Fibroblast of villous mesenchyme (primary cell): ENCODE measurements around the gene BACE1-AS. TPM values are rescaled to one million over a fixed set of nuclear protein-coding genes. Genes with fewer than 3 reads are reported as not detected.
A peak's percentile ranks its signal among the peaks of the same experiment; 100 is the strongest.

Experiments
- DNase-seq: peaks from one replicate; pipeline ENCODE4 v3.0.0-alpha.2; 2010; ENCODE audit warnings: low read depth
- H3K4me3 ChIP-seq: 2 replicates; pipeline ENCODE4 v1.5.1; 2011; ENCODE audit warnings: low read depth, mild to moderate bottlenecking, low read length
- CTCF ChIP-seq: IDR thresholded peaks from 2 replicates; pipeline ENCODE4 v1.5.1; 2012; ENCODE audit warnings: low read depth, mild to moderate bottlenecking, low read length; ENCODE audit not compliant: insufficient read depth
- total RNA-seq: library from RNA; depleted of rRNA; stranded (reverse); fragments of >200 nt; gene quantifications from 2 replicates; pipeline ENCODE4 v1.2.3, GENCODE V29; 2012

The BACE1-AS gene
- total RNA-seq, 1 donor: 3.5 TPM

- DNase-seq: peak; percentile 61
- H3K4me3 ChIP-seq: no peak overlapping the region
- no peak for TF ChIP-seq CTCF
Measured at GRCh38 chr11:117300283-117300663, 9.1 kb downstream of the BACE1-AS start.

GRCh38 chr11:117300773-117301172, 9.6 kb downstream of the BACE1-AS start:
- peak; percentile 45 for DNase-seq
- H3K4me3 ChIP-seq: no peak overlapping the region
- no peak for TF ChIP-seq CTCF

- TF ChIP-seq CTCF: no peak
- DNase-seq: no peak
- no peak overlapping the region for H3K4me3 ChIP-seq
Measured at GRCh38 chr11:117302228-117302627, 11.1 kb downstream of the BACE1-AS start.

- H3K4me3 ChIP-seq: no peak overlapping the region
- TF ChIP-seq CTCF: no peak
- DNase-seq: no peak
Measured at GRCh38 chr11:117303101-117303500, 12.0 kb downstream of the BACE1-AS start.

- no peak for DNase-seq
- no peak for TF ChIP-seq CTCF
- H3K4me3 ChIP-seq: no peak overlapping the region
Measured at GRCh38 chr11:117303646-117304315, 12.6 kb downstream of the BACE1-AS start.

GRCh38 chr11:117305145-117305544, 14.0 kb downstream of the BACE1-AS start:
- H3K4me3 ChIP-seq: no peak overlapping the region

More at GRCh38 chr11:117305145-117305544, 14.0 kb downstream of the BACE1-AS start:
- no peak for DNase-seq
- no peak for TF ChIP-seq CTCF
